HEK293 (cell line): ENCODE results near the gene CCL27.
A peak's percentile ranks its signal among the peaks of the same experiment; 100 is the strongest.

ENCODE experiments used
- CTCF ChIP-seq: fragments of 450-650 bp; formaldehyde crosslinking; IDR thresholded peaks from 2 replicates; pipeline ENCODE4 v1.5.1; 2016; ENCODE audit warnings: missing biosample characterization, missing genetic modification characterization
- HOXC10 ChIP-seq: sonication (generic); formaldehyde crosslinking; IDR thresholded peaks from 2 replicates; pipeline ENCODE4 v1.8.1; 2023; ENCODE audit warnings: mild to moderate bottlenecking, missing genetic modification reagents
- KLF1 ChIP-seq: fragments of 450-650 bp; formaldehyde crosslinking; IDR thresholded peaks from 2 replicates; pipeline ENCODE4 v1.5.1; 2016; ENCODE audit warnings: missing biosample characterization, missing genetic modification characterization
- KLF7 ChIP-seq: fragments of 450-650 bp; formaldehyde crosslinking; IDR thresholded peaks from 2 replicates; pipeline ENCODE4 v1.5.1; 2016; ENCODE audit warnings: missing biosample characterization, missing genetic modification characterization, borderline replicate concordance
- MZF1 ChIP-seq: fragments of 450-650 bp; formaldehyde crosslinking; IDR thresholded peaks from 2 replicates; pipeline ENCODE4 v1.5.1; 2017; ENCODE audit warnings: missing biosample characterization, missing genetic modification characterization, borderline replicate concordance
- SP2 ChIP-seq: fragments of 450-650 bp; formaldehyde crosslinking; IDR thresholded peaks from 2 replicates; pipeline ENCODE4 v1.5.1; 2016; ENCODE audit warnings: missing biosample characterization, missing genetic modification characterization
- SP3 ChIP-seq: fragments of 450-650 bp; formaldehyde crosslinking; IDR thresholded peaks from 2 replicates; pipeline ENCODE4 v1.5.1; 2016; ENCODE audit warnings: missing biosample characterization, missing genetic modification characterization
- SP7 ChIP-seq: fragments of 450-650 bp; formaldehyde crosslinking; IDR thresholded peaks from 2 replicates; pipeline ENCODE4 v1.5.1; 2016; ENCODE audit warnings: missing biosample characterization, missing genetic modification characterization
- ZBTB26 ChIP-seq: fragments of 450-650 bp; formaldehyde crosslinking; optimal IDR thresholded peaks from 2 replicates; pipeline ENCODE3; 2016; ENCODE audit warnings: missing biosample characterization, mild to moderate bottlenecking, missing genetic modification characterization
- ZBTB8A ChIP-seq: fragments of 450-650 bp; formaldehyde crosslinking; IDR thresholded peaks from 2 replicates; pipeline ENCODE4 v1.5.1; 2016; ENCODE audit warnings: missing biosample characterization, missing genetic modification characterization
- ZFHX2 ChIP-seq: fragments of 450-650 bp; formaldehyde crosslinking; conservative IDR thresholded peaks from 2 replicates; pipeline ENCODE4 v1.5.1; 2016; ENCODE audit warnings: missing biosample characterization, missing genetic modification characterization
- ZNF2 ChIP-seq: fragments of 450-650 bp; formaldehyde crosslinking; IDR thresholded peaks from 2 replicates; pipeline ENCODE4 v1.5.1; 2016; ENCODE audit warnings: missing biosample characterization, missing genetic modification characterization
- ZNF266 ChIP-seq: fragments of 450-650 bp; formaldehyde crosslinking; IDR thresholded peaks from 2 replicates; pipeline ENCODE4 v1.5.1; 2016; ENCODE audit warnings: missing biosample characterization, missing genetic modification characterization, low read depth
- ZNF37A ChIP-seq: fragments of 450-650 bp; IDR thresholded peaks from 2 replicates; pipeline ENCODE4 v1.5.1; 2018; ENCODE audit warnings: missing biosample characterization, missing genetic modification characterization
- ZNF426 ChIP-seq: fragments of 450-650 bp; formaldehyde crosslinking; IDR thresholded peaks from 2 replicates; pipeline ENCODE4 v1.5.1; 2017; ENCODE audit warnings: missing biosample characterization, missing genetic modification characterization, mild to moderate bottlenecking, inconsistent platforms, moderate library complexity
- ZNF561 ChIP-seq: fragments of 450-650 bp; IDR thresholded peaks from 2 replicates; pipeline ENCODE4 v1.5.1; 2018; ENCODE audit warnings: missing biosample characterization, missing genetic modification characterization, borderline replicate concordance
- ZNF626 ChIP-seq: fragments of 450-650 bp; sonication (Bioruptor Pico); formaldehyde crosslinking; IDR thresholded peaks from 2 replicates; pipeline ENCODE4 v1.5.1; 2018; ENCODE audit warnings: missing biosample characterization, missing genetic modification characterization, inconsistent platforms
- ZNF629 ChIP-seq: fragments of 450-650 bp; formaldehyde crosslinking; IDR thresholded peaks from 2 replicates; pipeline ENCODE4 v1.5.1; 2017; ENCODE audit warnings: missing biosample characterization, missing genetic modification characterization
- ZNF660 ChIP-seq: fragments of 450-650 bp; IDR thresholded peaks from 2 replicates; pipeline ENCODE4 v1.5.1; 2018; ENCODE audit warnings: missing biosample characterization, mild to moderate bottlenecking, missing genetic modification characterization
- ZNF768 ChIP-seq: fragments of 450-650 bp; formaldehyde crosslinking; IDR thresholded peaks from 2 replicates; pipeline ENCODE4 v1.5.1; 2018; ENCODE audit warnings: missing biosample characterization, mild to moderate bottlenecking, missing genetic modification characterization
- ZNF777 ChIP-seq: fragments of 450-650 bp; formaldehyde crosslinking; IDR thresholded peaks from 2 replicates; pipeline ENCODE4 v1.5.1; 2017; ENCODE audit warnings: missing biosample characterization, missing genetic modification characterization, borderline replicate concordance
- TF ChIP-seq, protein P1 (sequence below): sonication (generic); formaldehyde crosslinking; IDR thresholded peaks from 2 replicates; pipeline ENCODE4 v1.8.1; 2022; ENCODE audit warnings: mild to moderate bottlenecking, moderate library complexity, missing genetic modification reagents
- TF ChIP-seq, protein P2 (sequence below): fragments of 450-650 bp; formaldehyde crosslinking; IDR thresholded peaks from 2 replicates; pipeline ENCODE4 v1.5.1; 2016; ENCODE audit warnings: missing biosample characterization, missing genetic modification characterization
- TF ChIP-seq, protein P3 (sequence below): fragments of 450-650 bp; formaldehyde crosslinking; IDR thresholded peaks from 2 replicates; pipeline ENCODE4 v1.5.1; 2016; ENCODE audit warnings: missing biosample characterization, missing genetic modification characterization, borderline replicate concordance
- TF ChIP-seq, protein P4 (sequence below): fragments of 450-650 bp; formaldehyde crosslinking; IDR thresholded peaks from 2 replicates; pipeline ENCODE4 v1.5.1; 2016; ENCODE audit warnings: missing biosample characterization, missing genetic modification characterization

The CCL27 gene

DNA sequence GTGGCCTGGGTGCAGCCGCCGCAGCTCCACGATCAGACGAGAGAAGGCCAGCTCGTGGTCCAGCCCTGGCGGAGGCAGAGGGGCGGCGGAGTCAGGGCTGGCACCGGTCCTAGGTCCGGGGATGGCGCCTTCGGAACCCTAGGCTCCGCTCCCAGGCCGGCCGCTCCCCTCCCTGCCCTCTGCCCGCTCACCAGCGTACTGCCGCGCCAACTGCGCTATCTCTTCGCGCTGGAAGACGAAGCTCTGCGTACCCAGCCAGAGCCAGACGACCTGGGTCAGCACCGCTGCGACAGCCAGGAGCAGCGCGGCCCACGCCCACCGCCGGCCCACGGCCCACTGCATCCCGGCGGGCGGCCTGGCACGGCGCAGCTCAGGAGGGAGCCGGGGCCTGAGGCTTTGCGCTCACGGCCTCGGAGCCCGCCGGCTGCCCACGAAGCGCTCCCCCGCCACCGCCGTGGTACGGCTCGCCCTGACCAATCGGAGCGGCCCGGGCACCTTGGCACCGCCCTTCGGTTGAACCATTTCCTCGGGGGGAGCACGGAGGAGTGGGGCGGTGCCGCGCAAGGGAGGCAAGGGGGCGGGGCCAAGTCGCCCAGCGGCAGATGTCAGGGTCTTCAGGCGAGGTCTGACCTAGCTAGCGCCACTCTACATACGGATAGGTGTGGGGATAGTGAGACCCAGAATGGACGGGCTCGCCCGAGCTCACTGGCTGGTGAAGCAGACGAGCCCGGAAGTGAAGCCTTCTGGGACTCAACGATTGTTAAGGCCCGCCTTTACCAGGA, 24.9 kb downstream of the CCL27 start, which contains the start of gene SIGMAR1 (continued):
- TF ChIP-seq ZNF561 = peak; percentile 51; the same call in 1 of the 2 replicates
- peak; percentile 58 for TF ChIP-seq ZBTB8A (tag by site-specific recombination)
- TF ChIP-seq, protein P1, sequence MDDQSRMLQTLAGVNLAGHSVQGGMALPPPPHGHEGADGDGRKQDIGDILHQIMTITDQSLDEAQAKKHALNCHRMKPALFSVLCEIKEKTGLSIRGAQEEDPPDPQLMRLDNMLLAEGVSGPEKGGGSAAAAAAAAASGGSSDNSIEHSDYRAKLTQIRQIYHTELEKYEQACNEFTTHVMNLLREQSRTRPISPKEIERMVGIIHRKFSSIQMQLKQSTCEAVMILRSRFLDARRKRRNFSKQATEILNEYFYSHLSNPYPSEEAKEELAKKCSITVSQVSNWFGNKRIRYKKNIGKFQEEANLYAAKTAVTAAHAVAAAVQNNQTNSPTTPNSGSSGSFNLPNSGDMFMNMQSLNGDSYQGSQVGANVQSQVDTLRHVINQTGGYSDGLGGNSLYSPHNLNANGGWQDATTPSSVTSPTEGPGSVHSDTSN (CRISPR knock-in tag) = peak; percentile 54; the same call in 1 of the 2 replicates
- peak; percentile 89 for TF ChIP-seq SP2
- TF ChIP-seq ZNF37A (tag by site-specific recombination) = peak; percentile 91
- TF ChIP-seq ZBTB26 (tag by site-specific recombination) = peak; percentile 79
- peak; percentile 88 for TF ChIP-seq KLF7 (tag by site-specific recombination)
- peak; percentile 91 for TF ChIP-seq KLF1 (tag by site-specific recombination)
- TF ChIP-seq ZNF629 (tag by site-specific recombination) = no peak
- TF ChIP-seq, protein P2, sequence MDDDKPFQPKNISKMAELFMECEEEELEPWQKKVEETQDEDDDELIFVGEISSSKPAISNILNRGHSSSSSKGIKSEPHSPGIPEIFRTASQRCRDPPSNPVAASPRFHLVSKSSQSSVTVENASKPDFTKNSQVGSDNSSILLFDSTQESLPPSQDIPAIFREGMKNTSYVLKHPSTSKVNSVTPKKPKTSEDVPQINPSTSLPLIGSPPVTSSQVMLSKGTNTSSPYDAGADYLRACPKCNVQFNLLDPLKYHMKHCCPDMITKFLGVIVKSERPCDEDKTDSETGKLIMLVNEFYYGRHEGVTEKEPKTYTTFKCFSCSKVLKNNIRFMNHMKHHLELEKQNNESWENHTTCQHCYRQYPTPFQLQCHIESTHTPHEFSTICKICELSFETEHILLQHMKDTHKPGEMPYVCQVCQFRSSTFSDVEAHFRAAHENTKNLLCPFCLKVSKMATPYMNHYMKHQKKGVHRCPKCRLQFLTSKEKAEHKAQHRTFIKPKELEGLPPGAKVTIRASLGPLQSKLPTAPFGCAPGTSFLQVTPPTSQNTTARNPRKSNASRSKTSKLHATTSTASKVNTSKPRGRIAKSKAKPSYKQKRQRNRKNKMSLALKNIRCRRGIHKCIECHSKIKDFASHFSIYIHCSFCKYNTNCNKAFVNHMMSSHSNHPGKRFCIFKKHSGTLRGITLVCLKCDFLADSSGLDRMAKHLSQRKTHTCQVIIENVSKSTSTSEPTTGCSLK (tag by site-specific recombination) = no peak
- TF ChIP-seq, protein P3, sequence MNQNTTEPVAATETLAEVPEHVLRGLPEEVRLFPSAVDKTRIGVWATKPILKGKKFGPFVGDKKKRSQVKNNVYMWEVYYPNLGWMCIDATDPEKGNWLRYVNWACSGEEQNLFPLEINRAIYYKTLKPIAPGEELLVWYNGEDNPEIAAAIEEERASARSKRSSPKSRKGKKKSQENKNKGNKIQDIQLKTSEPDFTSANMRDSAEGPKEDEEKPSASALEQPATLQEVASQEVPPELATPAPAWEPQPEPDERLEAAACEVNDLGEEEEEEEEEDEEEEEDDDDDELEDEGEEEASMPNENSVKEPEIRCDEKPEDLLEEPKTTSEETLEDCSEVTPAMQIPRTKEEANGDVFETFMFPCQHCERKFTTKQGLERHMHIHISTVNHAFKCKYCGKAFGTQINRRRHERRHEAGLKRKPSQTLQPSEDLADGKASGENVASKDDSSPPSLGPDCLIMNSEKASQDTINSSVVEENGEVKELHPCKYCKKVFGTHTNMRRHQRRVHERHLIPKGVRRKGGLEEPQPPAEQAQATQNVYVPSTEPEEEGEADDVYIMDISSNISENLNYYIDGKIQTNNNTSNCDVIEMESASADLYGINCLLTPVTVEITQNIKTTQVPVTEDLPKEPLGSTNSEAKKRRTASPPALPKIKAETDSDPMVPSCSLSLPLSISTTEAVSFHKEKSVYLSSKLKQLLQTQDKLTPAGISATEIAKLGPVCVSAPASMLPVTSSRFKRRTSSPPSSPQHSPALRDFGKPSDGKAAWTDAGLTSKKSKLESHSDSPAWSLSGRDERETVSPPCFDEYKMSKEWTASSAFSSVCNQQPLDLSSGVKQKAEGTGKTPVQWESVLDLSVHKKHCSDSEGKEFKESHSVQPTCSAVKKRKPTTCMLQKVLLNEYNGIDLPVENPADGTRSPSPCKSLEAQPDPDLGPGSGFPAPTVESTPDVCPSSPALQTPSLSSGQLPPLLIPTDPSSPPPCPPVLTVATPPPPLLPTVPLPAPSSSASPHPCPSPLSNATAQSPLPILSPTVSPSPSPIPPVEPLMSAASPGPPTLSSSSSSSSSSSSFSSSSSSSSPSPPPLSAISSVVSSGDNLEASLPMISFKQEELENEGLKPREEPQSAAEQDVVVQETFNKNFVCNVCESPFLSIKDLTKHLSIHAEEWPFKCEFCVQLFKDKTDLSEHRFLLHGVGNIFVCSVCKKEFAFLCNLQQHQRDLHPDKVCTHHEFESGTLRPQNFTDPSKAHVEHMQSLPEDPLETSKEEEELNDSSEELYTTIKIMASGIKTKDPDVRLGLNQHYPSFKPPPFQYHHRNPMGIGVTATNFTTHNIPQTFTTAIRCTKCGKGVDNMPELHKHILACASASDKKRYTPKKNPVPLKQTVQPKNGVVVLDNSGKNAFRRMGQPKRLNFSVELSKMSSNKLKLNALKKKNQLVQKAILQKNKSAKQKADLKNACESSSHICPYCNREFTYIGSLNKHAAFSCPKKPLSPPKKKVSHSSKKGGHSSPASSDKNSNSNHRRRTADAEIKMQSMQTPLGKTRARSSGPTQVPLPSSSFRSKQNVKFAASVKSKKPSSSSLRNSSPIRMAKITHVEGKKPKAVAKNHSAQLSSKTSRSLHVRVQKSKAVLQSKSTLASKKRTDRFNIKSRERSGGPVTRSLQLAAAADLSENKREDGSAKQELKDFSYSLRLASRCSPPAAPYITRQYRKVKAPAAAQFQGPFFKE (tag by site-specific recombination) = peak; percentile 78; the same call in 1 of the 2 replicates
- TF ChIP-seq ZNF777 = no peak
- peak; percentile 20; the same call in 1 of the 2 replicates for TF ChIP-seq CTCF (tag by site-specific recombination)
- no peak; the same call in 1 of the 2 replicates for TF ChIP-seq MZF1 (tag by site-specific recombination)
- TF ChIP-seq ZNF626 (tag by site-specific recombination) = no peak
- TF ChIP-seq ZNF426 (tag by site-specific recombination) = no peak
- TF ChIP-seq ZNF2 = peak; percentile 44; the same call in 1 of the 2 replicates
- TF ChIP-seq ZNF768 (tag by site-specific recombination) = no peak
- TF ChIP-seq, protein P4, sequence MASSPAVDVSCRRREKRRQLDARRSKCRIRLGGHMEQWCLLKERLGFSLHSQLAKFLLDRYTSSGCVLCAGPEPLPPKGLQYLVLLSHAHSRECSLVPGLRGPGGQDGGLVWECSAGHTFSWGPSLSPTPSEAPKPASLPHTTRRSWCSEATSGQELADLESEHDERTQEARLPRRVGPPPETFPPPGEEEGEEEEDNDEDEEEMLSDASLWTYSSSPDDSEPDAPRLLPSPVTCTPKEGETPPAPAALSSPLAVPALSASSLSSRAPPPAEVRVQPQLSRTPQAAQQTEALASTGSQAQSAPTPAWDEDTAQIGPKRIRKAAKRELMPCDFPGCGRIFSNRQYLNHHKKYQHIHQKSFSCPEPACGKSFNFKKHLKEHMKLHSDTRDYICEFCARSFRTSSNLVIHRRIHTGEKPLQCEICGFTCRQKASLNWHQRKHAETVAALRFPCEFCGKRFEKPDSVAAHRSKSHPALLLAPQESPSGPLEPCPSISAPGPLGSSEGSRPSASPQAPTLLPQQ = peak; percentile 63; the same call in 1 of the 2 replicates
- no peak for TF ChIP-seq ZNF266 (tag by site-specific recombination)
- 0 out of 2 replicates have a peak, but pooled peaks have one; percentile 86 for TF ChIP-seq HOXC10
- no peak; the same call in 1 of the 2 replicates for TF ChIP-seq SP7 (tag by site-specific recombination)
- peak; percentile 74 for TF ChIP-seq ZNF660 (tag by site-specific recombination)
- TF ChIP-seq ZFHX2 = peak; percentile 95
- peak; percentile 90 for TF ChIP-seq SP3 (tag by site-specific recombination)
